Mucosa of descending colon (tissue), 3 donors: Measurements from ENCODE around the gene LMO1. TPM values are rescaled to one million over a fixed set of nuclear protein-coding genes. Genes with fewer than 3 reads are reported as not detected.

Experiments
- ATAC-seq: fragments of 200-7000 bp; cut with Tn5 transposase; one replicate; pipeline ENCODE4 v1.9.1; 2020; ENCODE audit warnings: mild to moderate bottlenecking, moderate library complexity
- DNase-seq, 3 donors: peaks; one replicate each; pipeline ENCODE4 v3.0.0-alpha.2; 2020
- H3K36me3 ChIP-seq: fragments of 200-600 bp; one replicate; pipeline ENCODE4 v1.8.0; 2021; ENCODE audit warnings: low read depth, mild to moderate bottlenecking
- H3K4me1 ChIP-seq: fragments of 200-600 bp; one replicate; pipeline ENCODE4 v1.8.0; 2021; ENCODE audit warnings: low read depth, mild to moderate bottlenecking
- H3K4me3 ChIP-seq: fragments of 200-600 bp; one replicate; pipeline ENCODE4 v1.8.0; 2021; ENCODE audit warnings: mild to moderate bottlenecking
- H3K9me3 ChIP-seq: fragments of 200-600 bp; one replicate; pipeline ENCODE4 v1.8.0; 2021; ENCODE audit warnings: mild to moderate bottlenecking
- CTCF ChIP-seq: fragments of 200-600 bp; IDR thresholded peaks from one replicate; pipeline ENCODE4 v1.8.0; 2022; ENCODE audit warnings: antibody characterized with exemption, mild to moderate bottlenecking
- intact Hi-C, 2 donors: fragments of 100-400 bp; cut with DNase I in 1 of 2; cut with micrococcal nuclease in 1 of 2; formaldehyde crosslinking; loops; one replicate each; pipeline versions ENCODE4 v1.11.0 to v1.11.1; 2022; cut with DNase I, micrococcal nuclease
- total RNA-seq, 3 donors: library from RNA; stranded (reverse); fragmentation: NEBNext Ultra II Directional in 2 of 3; extraction: Animal tissue kit (Norgen Biotek cat#: 25700) in 2 of 3; gene quantifications; one replicate each; pipeline versions ENCODE4 v1.2.1 to v1.2.4, GENCODE V29; 2021 to 2023
- donor health status: DM: no; HTN: no; CAD: no; lungs with moderate emphysema.
- donor health status: DM: no; HTN: no; CAD: no.
- donor health status: DM: no; HTN: yes; CAD: no.

The LMO1 gene
- total RNA-seq, 3 donors from 2014 or later = 0.70 TPM; not detected in 2

- Histone ChIP-seq H3K4me3 (no peak overlapping the region), H3K36me3 (no peaks in the 10 kb centered on the region), H3K4me1 (no peaks in the 10 kb centered on the region), H3K9me3 (no peaks in the 10 kb centered on the region)
- intact Hi-C loops = no loop called here
- no peak for TF ChIP-seq CTCF
- ATAC-seq = no peak
- no peak for DNase-seq
These were observed 12.8 kb upstream of the LMO1 start for GRCh38 chr11:8276528-8276927.

GRCh38 chr11:8273287-8273686, 9.6 kb upstream of the LMO1 start:
- DNase-seq = no peak
- intact Hi-C loops = no loop called here
- ATAC-seq = no peak

GRCh38 chr11:8271106-8271886, 7.6 kb upstream of the LMO1 start:
- ATAC-seq = no peak
- Histone ChIP-seq H3K36me3 (no peaks in the 10 kb centered on the region), H3K9me3 (no peaks in the 10 kb centered on the region), H3K4me1 (peaks cover 8% of the 10 kb centered on the region), H3K4me3 (no peak overlapping the region)
- no peak for TF ChIP-seq CTCF
- DNase-seq = no peak
- intact Hi-C loops = no loop called here

More at GRCh38 chr11:8273287-8273686, 9.6 kb upstream of the LMO1 start:
- no peak for TF ChIP-seq CTCF
- Histone ChIP-seq H3K36me3 (no peaks in the 10 kb centered on the region), H3K9me3 (no peaks in the 10 kb centered on the region), H3K4me3 (no peak overlapping the region), H3K4me1 (peaks cover under 1% of the 10 kb centered on the region)

GRCh38 chr11:8269636-8270035, 6.0 kb upstream of the LMO1 start:
- TF ChIP-seq CTCF = no peak
- no peaks in the 10 kb centered on the region for H3K9me3 ChIP-seq
- no peaks in the 10 kb centered on the region for H3K36me3 ChIP-seq
- no peak overlapping the region for H3K4me3 ChIP-seq
- H3K4me1 ChIP-seq = peaks cover 8% of the 10 kb centered on the region
- ATAC-seq (no peak), DNase-seq (no peak)
- intact Hi-C loops = no loop called here

- Histone ChIP-seq H3K4me3 (no peak overlapping the region), H3K9me3 (no peaks in the 10 kb centered on the region), H3K36me3 (no peaks in the 10 kb centered on the region), H3K4me1 (peaks cover 11% of the 10 kb centered on the region)
- no peak for TF ChIP-seq CTCF
- intact Hi-C loops = no loop called here
- ATAC-seq (peak; percentile 29), DNase-seq (no peak)
These were observed 5.1 kb upstream of the LMO1 start for GRCh38 chr11:8268530-8269400.
